Measurements from ENCODE around the gene STK25. TPM values are rescaled to one million over a fixed set of nuclear protein-coding genes. Genes with fewer than 3 reads are reported as not detected.
"Not testable (repeated sequence)": the region's sequence is repeated elsewhere in the genome, so short reads cannot be mapped to it uniquely, and the experiment has no call there.

The STK25 gene
- total RNA-seq, 1 donor from 2014 or later, result 192 TPM

DNA sequence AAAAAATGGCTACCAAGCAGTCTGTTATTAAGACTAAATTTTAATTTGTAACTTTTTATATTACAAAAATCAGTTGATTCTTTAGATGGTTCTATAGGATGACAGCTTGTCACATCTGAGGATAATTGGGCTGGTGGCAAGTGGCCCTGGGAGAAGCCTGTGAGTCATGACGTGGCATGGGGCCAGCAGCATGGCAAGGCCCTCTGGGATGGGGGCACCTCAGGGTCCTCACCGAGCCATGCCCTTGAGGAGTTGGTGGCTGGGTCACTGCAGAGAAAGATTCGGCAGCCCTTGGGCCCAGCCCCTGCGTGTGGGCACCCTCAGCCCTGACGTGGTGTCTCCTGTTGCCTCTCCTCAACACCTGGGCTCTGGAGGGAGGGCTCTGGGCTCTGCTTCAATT lies 49.7 kb downstream of the STK25 start:
- no peak overlapping the region for H3K4me3 Mint-ChIP-seq
- no peaks in the 10 kb centered on the region for H3K27me3 Mint-ChIP-seq (ENCODE audit: low read depth)
- H3K9me3 Mint-ChIP-seq, result no peaks in the 10 kb centered on the region
- no peak for DNase-seq (ENCODE audit: low spot score in 2 of 2, unreplicated experiment in 2 of 2)
- no peaks in the 10 kb centered on the region for H3K36me3 Mint-ChIP-seq
- H3K27ac Mint-ChIP-seq, result no peak overlapping the region
- TF ChIP-seq, protein P1, sequence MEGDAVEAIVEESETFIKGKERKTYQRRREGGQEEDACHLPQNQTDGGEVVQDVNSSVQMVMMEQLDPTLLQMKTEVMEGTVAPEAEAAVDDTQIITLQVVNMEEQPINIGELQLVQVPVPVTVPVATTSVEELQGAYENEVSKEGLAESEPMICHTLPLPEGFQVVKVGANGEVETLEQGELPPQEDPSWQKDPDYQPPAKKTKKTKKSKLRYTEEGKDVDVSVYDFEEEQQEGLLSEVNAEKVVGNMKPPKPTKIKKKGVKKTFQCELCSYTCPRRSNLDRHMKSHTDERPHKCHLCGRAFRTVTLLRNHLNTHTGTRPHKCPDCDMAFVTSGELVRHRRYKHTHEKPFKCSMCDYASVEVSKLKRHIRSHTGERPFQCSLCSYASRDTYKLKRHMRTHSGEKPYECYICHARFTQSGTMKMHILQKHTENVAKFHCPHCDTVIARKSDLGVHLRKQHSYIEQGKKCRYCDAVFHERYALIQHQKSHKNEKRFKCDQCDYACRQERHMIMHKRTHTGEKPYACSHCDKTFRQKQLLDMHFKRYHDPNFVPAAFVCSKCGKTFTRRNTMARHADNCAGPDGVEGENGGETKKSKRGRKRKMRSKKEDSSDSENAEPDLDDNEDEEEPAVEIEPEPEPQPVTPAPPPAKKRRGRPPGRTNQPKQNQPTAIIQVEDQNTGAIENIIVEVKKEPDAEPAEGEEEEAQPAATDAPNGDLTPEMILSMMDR (IDR thresholded peaks at IDR 0.05; ENCODE audit: unreplicated experiment), result no peak
- no peaks in the 10 kb centered on the region for H3K4me1 Mint-ChIP-seq

DNA sequence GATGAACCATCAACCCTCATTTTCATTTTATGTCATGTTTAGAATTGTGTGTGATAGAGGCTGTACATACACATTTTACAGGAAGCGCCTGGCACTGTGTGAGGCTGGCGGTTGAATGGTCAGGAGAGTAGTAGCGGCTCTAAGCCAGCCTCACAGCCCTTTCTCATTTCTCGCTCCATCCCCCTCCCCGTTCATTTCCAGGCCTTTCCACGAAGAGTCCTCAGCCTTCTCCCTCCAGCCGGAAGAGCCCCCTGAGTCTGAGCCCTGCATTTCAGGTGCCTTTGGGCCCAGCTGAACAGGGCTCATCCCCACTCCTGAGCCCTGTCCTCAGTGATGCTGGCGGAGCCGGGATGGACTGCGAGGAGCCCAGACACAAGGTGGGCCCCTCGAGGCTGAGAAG lies 51.8 kb downstream of the STK25 start:
- H3K27me3 Mint-ChIP-seq (ENCODE audit: low read depth), result no peaks in the 10 kb centered on the region
- TF ChIP-seq, protein P1 (IDR thresholded peaks at IDR 0.05; ENCODE audit: unreplicated experiment), result no peak
- H3K4me3 Mint-ChIP-seq, result no peak overlapping the region
- no peaks in the 10 kb centered on the region for H3K9me3 Mint-ChIP-seq
- H3K27ac Mint-ChIP-seq, result no peak overlapping the region
- H3K36me3 Mint-ChIP-seq, result no peaks in the 10 kb centered on the region
- DNase-seq (ENCODE audit: low spot score in 2 of 2, unreplicated experiment in 2 of 2), result no peak
- H3K4me1 Mint-ChIP-seq, result no peaks in the 10 kb centered on the region

DNA sequence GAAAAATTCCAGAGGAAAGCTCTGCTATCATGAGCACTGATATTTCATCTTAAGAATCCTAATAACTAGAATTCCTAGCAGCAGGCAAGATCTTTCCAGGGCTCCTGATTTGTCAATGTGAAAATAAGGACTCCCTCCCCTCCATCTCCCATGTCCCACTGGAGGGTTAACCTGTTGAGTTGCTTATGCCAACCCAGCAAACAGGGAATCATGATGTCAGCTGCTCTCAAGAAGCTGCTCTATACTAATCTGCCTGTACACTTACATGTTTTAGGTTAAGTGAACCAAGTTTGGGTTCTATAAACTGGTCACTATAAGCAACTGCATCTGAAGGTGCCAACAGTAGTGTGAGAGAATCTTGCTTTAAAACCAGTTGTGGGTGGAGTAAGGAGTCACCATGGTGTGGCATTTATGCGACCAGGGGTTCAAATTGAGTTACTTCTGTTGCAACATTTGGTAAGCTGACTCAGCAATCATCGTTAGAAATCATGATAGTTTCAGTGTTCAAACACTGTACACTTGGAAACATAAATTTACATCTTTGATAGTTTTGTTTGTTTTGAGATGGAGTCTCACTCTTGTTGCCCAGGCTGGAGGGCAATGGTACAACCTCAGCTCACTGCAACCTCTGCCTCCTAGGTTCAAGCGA lies 53.4 kb downstream of the STK25 start:
- Mint-ChIP-seq H3K4me3 (no peak overlapping the region), H3K36me3 (no peaks in the 10 kb centered on the region), H3K27me3 (ENCODE audit: low read depth) (no peaks in the 10 kb centered on the region), H3K27ac (no peak overlapping the region), H3K9me3 (no peaks in the 10 kb centered on the region), H3K4me1 (no peaks in the 10 kb centered on the region)
- no peak for DNase-seq (ENCODE audit: low spot score in 2 of 2, unreplicated experiment in 2 of 2)
- TF ChIP-seq, protein P1 (IDR thresholded peaks at IDR 0.05; ENCODE audit: unreplicated experiment), result no peak

DNA sequence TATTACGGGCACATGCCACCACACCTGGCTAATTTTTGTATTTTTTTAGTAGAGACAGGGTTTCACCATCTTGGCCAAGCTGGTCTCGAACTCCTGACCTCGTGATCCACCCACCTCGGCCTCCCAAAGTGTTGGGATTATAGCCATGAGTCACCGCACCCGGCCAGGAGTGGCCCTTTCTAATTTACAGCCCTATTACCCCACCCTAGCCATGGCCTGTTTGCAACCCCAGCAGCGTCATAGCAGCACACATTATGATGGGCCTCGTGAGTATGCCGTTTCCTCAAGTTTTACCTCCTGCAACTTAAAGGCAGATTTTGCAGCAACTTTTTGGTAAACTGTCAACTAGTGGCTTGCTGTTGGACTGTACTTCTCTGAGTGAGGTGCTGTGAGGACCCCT lies 54.5 kb downstream of the STK25 start:
- H3K4me1 Mint-ChIP-seq; H3K27ac Mint-ChIP-seq; H3K4me3 Mint-ChIP-seq; H3K9me3 Mint-ChIP-seq; H3K27me3 Mint-ChIP-seq (ENCODE audit: low read depth); H3K36me3 Mint-ChIP-seq; DNase-seq (ENCODE audit: low spot score in 2 of 2, unreplicated experiment in 2 of 2): not testable (repeated sequence)

DNA sequence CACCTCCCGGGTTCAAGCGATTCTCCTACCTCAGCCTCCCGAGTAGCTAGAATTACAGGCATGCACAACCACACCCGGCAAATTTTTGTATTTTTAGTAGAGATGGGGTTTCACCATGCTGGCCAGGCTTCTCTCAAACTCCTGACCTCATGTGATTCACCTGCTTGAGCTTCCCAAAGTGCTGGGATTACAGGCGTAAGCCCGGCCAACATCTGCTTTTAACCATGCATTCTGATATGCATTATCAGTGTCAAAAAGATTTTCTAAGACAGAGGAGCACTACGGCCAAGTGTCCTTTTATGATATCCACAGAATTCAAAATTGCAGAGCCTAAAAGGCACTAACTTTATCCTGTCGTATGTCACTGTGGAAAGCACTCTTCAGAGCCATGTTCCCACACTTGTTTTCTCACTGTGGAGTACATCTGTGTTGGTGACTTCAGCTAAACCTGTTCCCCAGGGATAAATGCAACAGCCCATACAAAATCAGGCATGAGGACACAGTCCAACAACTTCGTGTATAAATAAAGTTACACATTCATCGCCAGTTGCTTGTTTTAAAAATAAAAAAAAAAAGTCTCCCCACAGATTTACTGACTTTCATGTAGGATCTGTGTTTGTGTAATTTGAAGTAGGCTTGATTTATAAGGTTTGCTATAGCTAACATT lies 56.4 kb downstream of the STK25 start:
- no peaks in the 10 kb centered on the region for H3K27me3 Mint-ChIP-seq (ENCODE audit: low read depth)
- no peak for DNase-seq (ENCODE audit: low spot score in 2 of 2, unreplicated experiment in 2 of 2)
- H3K4me1 Mint-ChIP-seq, result no peaks in the 10 kb centered on the region
- no peaks in the 10 kb centered on the region for H3K9me3 Mint-ChIP-seq
- TF ChIP-seq, protein P1 (IDR thresholded peaks at IDR 0.05; ENCODE audit: unreplicated experiment), result no peak
- no peak overlapping the region for H3K27ac Mint-ChIP-seq
- no peak overlapping the region for H3K4me3 Mint-ChIP-seq
- H3K36me3 Mint-ChIP-seq, result no peaks in the 10 kb centered on the region

DNA sequence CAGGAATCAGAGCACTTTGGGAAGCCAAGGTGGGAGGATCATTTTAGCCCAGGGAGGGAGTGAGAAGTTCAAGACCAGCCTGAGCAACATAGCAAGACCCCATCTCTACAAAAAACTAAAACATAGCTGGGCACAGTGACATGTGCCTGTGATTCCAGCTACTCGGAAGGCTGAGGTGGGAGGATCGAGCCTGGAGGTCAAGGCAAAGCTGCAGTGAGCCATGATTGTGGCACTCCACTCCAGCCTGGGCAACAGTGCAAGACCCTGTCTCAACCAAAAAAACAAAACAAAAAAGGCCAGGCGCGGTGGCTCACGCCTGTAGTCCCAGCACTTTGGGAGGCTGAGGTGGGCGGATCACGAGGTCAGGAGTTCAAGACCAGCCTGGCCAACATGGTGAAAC lies 58.3 kb downstream of the STK25 start:
- not testable (repeated sequence) for H3K9me3 Mint-ChIP-seq; H3K36me3 Mint-ChIP-seq; DNase-seq (ENCODE audit: low spot score in 2 of 2, unreplicated experiment in 2 of 2); H3K27me3 Mint-ChIP-seq (ENCODE audit: low read depth); H3K4me1 Mint-ChIP-seq; H3K27ac Mint-ChIP-seq; H3K4me3 Mint-ChIP-seq
